Natural killer cell treated with Interleukin-12 subunit alpha and Interleukin-12 subunit beta and Interleukin-15 and Interleukin-18, amount 100 ng/mL, for 72 hours (primary cell): Measurements from ENCODE around the gene CNNM1. TPM values are rescaled to one million over a fixed set of nuclear protein-coding genes. Genes with fewer than 3 reads are reported as not detected.

Experiments used
- ATAC-seq, 2 donors: fragments of 150-1000 bp; cut with Tn5 transposase in 1 of 2; sonication (Bioruptor Pico), chemical (Tn5 transposase) in 1 of 2; 2 replicates each; pipeline ENCODE4 v1.10.0; 2021
- DNase-seq: peaks from one replicate; pipeline ENCODE4 v3.0.0; 2022; ENCODE audit warnings: low spot score
- H3K27ac Mint-ChIP-seq, 2 donors: 1 replicate in 1 of 2; 2 replicates in 1 of 2; pipeline ENCODE4 v1.8.0; 2022; ENCODE audit warnings: mixed read lengths in 2 of 2, mild to moderate bottlenecking in 1 of 2, moderate library complexity in 1 of 2
- H3K27me3 Mint-ChIP-seq, 2 donors: 1 replicate in 1 of 2; 2 replicates in 1 of 2; pipeline ENCODE4 v1.8.0; 2022; ENCODE audit warnings: mixed read lengths in 2 of 2
- H3K36me3 Mint-ChIP-seq: one replicate; pipeline ENCODE4 v1.8.0; 2022; ENCODE audit warnings: mixed read lengths
- H3K4me1 Mint-ChIP-seq, 2 donors: 1 replicate in 1 of 2; 2 replicates in 1 of 2; pipeline ENCODE4 v1.8.0; 2022; ENCODE audit warnings: low read depth in 2 of 2, mixed read lengths in 2 of 2, mild to moderate bottlenecking in 1 of 2
- H3K4me3 Mint-ChIP-seq: one replicate; pipeline ENCODE4 v1.8.0; 2022; ENCODE audit warnings: mixed read lengths
- H3K9me3 Mint-ChIP-seq: 2 replicates; pipeline ENCODE4 v1.8.0; 2022; ENCODE audit warnings: mixed read lengths
- total RNA-seq, 2 donors: library from RNA; stranded (reverse); gene quantifications; one replicate each; pipeline ENCODE4 v1.2.3, GENCODE V29; 2022

CNNM1 gene
- total RNA-seq, 2 donors from 2014 or later = not detected

DNA sequence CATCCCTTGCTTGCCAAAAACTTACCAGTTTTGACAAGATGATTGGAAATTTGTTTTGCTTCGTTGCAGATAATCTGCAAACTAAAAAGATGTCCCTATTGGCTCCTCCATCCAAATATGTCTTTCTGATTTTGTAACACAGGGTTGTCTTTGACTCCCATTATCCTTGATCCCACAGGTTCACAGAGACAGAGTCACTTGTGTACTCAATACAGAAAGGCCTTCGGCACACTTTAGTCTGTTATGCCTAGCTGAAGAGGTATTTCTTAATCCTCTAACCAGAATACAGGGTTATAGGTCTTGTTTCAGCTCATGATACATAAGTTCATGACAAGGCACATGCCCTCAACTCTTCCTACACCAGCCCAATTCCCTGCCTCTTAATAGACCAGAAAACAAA lies 10.7 kb upstream of the CNNM1 start:
- ATAC-seq = no peak
- DNase-seq = no peak
- H3K27me3 Mint-ChIP-seq = peaks cover 21 to 24% of the 10 kb centered on the region in 2 donors
- no peaks in the 10 kb centered on the region for H3K9me3 Mint-ChIP-seq
- no peaks in the 10 kb centered on the region for H3K36me3 Mint-ChIP-seq
- no peaks in the 10 kb centered on the region for H3K4me1 Mint-ChIP-seq
- H3K27ac Mint-ChIP-seq = no peak overlapping the region
- H3K4me3 Mint-ChIP-seq = no peak overlapping the region

DNA sequence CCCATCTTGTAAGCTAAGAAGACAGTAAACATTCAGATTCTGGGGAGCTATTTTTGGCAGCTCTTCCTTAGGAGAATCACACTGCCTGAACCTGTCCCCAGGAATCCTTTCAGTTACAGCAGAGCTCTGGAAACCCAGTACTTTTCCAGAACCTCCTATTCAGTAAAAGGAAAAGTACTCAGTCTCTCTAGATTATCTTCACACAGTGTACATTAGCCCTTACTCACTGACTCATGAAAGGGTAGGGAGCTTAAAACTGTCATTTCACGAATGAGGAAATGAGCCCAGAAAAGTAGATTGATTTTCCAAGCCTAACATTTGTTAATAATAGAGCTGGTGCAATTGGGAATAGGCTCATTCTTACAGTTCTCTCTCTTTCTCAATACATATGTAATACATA lies 3.9 kb upstream of the CNNM1 start:
- Mint-ChIP-seq H3K27ac (no peak overlapping the region), H3K4me1 (no peaks in the 10 kb centered on the region), H3K9me3 (no peaks in the 10 kb centered on the region), H3K36me3 (no peaks in the 10 kb centered on the region), H3K27me3 (peaks cover 24 to 26% of the 10 kb centered on the region in 2 donors), H3K4me3 (no peak overlapping the region)
- DNase-seq (no peak), ATAC-seq (no peak)

DNA sequence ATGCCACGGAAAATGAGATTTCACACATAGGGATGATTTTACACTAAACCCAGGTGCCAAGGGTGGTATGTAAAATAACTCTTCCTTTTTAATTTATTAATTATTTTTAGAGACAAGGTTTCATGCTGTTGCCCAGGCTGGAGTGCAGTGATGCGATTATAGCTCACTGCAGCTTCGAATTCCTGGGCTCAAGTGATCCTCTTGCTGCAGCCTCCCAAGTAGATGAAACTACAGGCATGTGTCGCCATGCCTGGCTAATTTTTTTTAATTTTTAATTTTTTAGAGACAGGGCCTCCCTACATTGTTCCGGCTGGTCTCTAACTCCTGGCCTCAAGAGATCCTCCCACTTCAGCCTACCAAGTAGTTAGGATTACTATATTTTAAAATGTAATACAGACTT lies 2.3 kb upstream of the CNNM1 start:
- ATAC-seq (no peak), DNase-seq (no peak)
- no peak overlapping the region for H3K4me3 Mint-ChIP-seq
- no peaks in the 10 kb centered on the region for H3K9me3 Mint-ChIP-seq
- H3K36me3 Mint-ChIP-seq = peaks cover 6% of the 10 kb centered on the region
- H3K27ac Mint-ChIP-seq = no peak overlapping the region
- peaks cover 0 to 4% of the 10 kb centered on the region in 2 donors for H3K4me1 Mint-ChIP-seq
- H3K27me3 Mint-ChIP-seq = peaks cover 28 to 34% of the 10 kb centered on the region in 2 donors

DNA sequence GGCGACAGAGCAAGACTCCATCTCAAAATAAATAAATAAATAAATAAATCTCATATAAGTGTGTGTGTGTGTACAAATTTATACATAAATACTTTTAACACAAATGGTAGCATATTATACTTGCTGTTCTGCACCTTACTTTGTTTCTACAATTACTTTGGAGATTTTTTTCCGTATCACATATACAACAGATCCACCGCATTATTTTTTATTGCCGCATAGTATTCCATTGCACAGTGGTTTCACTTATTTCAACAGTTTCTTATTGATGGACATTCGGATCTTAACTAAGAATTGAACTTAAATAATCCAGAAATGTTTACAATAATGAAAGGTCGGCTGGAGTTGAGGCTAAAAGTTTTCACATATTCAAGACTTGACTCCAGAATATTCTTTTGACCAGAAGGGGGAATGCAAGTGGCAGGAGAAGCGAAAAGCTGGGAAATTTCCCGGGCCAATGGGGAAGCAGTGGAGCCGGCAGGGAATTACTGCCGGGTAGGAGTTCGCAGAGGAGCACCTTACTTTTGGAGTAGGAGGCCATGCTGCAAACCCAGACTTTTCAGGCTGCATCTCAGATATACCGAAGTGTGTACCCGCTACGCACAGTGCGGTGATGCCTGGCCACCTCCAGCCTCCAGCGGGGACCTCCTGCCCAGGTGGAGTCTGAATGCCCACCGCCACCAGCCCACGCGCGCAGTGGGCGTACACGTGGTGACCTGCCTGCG lies 415 bp upstream of the CNNM1 start:
- H3K27me3 Mint-ChIP-seq = peaks cover 31 to 32% of the 10 kb centered on the region in 2 donors
- H3K4me3 Mint-ChIP-seq = peak overlapping the region; percentile 39
- ATAC-seq (peak in 1 of 2 donors; percentile 65), DNase-seq (no peak)
- H3K9me3 Mint-ChIP-seq = no peaks in the 10 kb centered on the region
- no peak overlapping the region for H3K27ac Mint-ChIP-seq
- H3K36me3 Mint-ChIP-seq = peaks cover 6% of the 10 kb centered on the region
- peaks cover 0 to 4% of the 10 kb centered on the region in 2 donors for H3K4me1 Mint-ChIP-seq

DNA sequence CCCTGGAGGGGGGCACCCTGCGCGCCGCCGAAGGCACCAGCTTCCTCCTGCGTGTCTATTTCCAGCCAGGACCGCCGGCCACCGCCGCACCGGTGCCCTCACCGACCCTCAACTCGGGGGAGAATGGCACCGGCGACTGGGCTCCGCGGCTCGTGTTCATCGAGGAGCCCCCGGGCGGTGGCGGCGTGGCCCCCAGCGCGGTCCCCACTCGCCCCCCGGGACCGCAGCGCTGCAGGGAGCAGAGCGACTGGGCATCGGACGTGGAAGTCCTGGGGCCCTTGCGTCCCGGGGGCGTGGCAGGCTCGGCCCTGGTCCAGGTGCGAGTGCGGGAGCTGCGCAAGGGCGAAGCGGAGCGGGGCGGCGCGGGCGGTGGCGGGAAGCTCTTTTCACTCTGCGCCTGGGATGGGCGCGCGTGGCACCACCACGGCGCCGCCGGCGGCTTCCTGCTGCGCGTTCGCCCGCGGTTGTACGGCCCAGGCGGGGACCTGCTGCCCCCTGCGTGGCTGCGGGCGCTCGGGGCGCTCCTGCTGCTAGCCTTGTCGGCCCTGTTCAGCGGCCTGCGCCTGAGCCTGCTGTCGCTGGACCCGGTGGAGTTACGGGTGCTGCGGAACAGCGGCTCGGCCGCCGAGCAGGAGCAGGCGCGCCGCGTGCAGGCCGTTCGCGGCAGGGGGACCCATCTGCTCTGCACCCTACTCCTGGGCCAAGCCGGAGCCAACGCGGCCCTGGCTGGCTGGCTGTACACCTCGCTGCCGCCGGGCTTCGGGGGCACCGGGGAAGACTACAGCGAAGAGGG lies 594 bp downstream of the CNNM1 start:
- no peak overlapping the region for H3K27ac Mint-ChIP-seq
- H3K27me3 Mint-ChIP-seq = peaks cover 31 to 32% of the 10 kb centered on the region in 2 donors
- H3K4me3 Mint-ChIP-seq = no peak overlapping the region
- peaks cover 6% of the 10 kb centered on the region for H3K36me3 Mint-ChIP-seq
- DNase-seq = no peak
- peaks cover 0 to 4% of the 10 kb centered on the region in 2 donors for H3K4me1 Mint-ChIP-seq
- ATAC-seq = peak; percentile 33 to 43
- H3K9me3 Mint-ChIP-seq = no peaks in the 10 kb centered on the region

DNA sequence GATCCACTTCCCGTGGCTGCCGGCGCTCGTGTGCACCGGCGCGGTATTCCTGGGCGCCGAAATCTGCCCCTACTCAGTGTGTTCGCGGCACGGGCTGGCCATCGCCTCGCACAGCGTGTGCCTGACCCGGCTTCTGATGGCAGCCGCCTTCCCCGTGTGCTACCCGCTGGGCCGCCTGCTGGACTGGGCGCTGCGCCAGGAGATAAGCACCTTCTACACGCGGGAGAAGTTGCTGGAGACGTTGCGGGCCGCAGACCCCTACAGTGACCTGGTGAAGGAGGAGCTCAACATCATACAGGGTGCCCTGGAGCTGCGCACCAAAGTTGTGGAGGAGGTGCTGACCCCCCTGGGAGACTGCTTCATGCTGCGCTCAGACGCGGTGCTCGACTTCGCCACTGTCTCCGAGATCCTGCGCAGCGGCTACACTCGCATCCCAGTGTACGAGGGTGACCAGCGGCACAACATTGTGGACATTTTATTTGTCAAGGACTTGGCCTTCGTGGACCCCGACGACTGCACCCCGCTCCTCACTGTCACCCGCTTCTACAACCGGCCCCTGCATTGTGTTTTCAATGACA lies 1.3 kb downstream of the CNNM1 start:
- H3K4me3 Mint-ChIP-seq = no peak overlapping the region
- peaks cover 6% of the 10 kb centered on the region for H3K36me3 Mint-ChIP-seq
- no peaks in the 10 kb centered on the region for H3K9me3 Mint-ChIP-seq
- peaks cover 0 to 4% of the 10 kb centered on the region in 2 donors for H3K4me1 Mint-ChIP-seq
- peak; percentile 13 to 20 for ATAC-seq
- H3K27me3 Mint-ChIP-seq = peaks cover 31 to 38% of the 10 kb centered on the region in 2 donors
- DNase-seq = no peak
- H3K27ac Mint-ChIP-seq = no peak overlapping the region

DNA sequence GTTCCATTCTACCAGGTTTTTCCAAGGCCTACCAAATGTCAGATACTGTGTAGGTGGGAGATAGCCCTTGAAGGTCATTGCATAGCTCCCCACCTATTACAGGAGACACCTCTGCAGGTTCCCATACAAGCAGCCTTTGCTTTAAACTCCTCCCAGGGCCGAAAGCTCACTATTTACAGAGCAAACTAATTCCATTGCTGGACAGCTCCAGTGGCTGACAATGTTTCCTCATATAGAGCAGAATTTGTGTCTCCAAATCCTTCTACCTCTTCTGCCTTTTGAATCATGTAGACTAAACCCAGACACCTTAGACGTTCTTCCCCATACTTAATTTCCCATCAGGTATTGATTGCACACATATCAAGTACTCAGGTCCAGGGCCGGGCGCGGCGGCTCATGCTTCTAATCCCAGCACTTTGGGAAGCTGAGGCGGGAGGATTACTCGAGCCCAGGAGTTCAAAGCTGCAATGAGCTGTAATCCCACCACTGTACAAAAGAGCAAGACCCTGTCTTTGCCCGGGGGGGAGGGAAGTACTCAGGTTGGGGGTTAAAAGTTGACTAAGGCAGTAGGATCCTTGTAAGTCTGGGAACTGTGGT lies 2.1 kb downstream of the CNNM1 start:
- Mint-ChIP-seq H3K27me3 (peaks cover 29 to 46% of the 10 kb centered on the region in 2 donors), H3K4me1 (peaks cover 0 to 4% of the 10 kb centered on the region in 2 donors), H3K4me3 (no peak overlapping the region), H3K27ac (no peak overlapping the region), H3K36me3 (peaks cover 6% of the 10 kb centered on the region), H3K9me3 (no peaks in the 10 kb centered on the region)
- no peak for DNase-seq
- no peak for ATAC-seq

DNA sequence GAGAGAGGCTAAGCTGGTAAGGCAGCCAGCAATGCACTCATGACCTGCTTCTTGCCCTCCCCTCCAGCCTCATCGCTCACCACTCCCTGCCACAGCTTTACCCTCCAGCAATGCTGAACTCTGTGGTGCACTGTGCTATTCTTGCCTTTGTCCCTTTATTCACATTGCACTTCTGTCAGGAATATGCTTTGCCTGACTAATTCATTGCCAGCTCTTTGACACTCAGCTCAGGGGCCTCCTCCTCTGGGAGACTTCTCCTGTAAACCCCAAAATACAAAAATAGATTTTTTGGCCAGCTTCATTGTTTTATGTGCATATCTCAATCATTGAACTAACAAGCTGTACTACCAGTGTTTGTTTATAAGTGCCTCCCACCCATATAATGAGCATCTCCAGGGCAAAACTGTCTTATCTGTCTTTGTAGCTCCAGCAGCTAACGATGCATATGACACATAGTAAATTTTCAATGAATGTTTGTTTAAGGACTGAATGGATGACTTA lies 8.2 kb downstream of the CNNM1 start:
- Mint-ChIP-seq H3K4me3 (no peak overlapping the region), H3K27me3 (peaks cover 14 to 15% of the 10 kb centered on the region in 2 donors), H3K36me3 (no peaks in the 10 kb centered on the region), H3K9me3 (no peaks in the 10 kb centered on the region), H3K27ac (no peak overlapping the region), H3K4me1 (no peaks in the 10 kb centered on the region)
- ATAC-seq (no peak), DNase-seq (no peak)

DNA sequence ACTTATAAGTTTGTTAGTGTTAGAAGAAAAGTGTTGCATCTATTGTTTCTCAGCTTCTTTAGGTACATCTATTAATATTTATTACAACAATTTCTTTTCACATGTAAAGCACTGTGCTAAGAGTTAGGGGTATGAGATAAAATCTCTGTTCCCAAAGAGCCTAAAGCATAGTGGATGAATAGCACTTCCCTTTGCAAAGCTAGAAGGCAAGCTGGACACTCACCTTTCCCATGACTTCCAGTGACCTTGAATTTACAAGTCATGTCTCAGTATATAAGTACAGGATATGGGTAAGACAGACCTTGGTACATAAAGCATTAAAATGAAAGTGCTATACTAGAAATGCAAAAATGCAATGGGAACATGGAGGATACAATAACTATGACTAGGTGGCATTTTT lies 8.7 kb downstream of the CNNM1 start:
- DNase-seq = no peak
- no peak for ATAC-seq
- Mint-ChIP-seq H3K27me3 (peaks cover 12 to 14% of the 10 kb centered on the region in 2 donors), H3K27ac (no peak overlapping the region), H3K4me1 (no peaks in the 10 kb centered on the region), H3K36me3 (no peaks in the 10 kb centered on the region), H3K4me3 (no peak overlapping the region), H3K9me3 (no peaks in the 10 kb centered on the region)

DNA sequence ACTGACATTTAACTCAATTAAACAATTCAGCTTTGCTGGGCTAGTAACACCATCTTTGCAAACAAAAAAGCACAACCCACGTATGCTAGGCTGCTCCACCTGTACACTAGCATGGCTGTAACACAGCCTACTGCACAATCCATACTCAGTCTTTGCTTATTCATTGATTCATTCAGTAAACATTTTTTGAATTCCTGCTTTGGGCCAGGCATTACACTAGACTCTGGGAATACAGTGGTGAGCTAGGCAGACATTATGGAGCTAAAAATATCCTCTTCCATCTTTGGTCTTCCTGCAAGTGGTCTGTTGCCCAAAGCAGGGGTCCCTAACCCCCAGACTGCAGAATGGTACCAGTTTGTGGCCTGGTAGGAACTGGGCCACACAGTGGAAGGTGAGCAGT lies 9.9 kb downstream of the CNNM1 start:
- no peak for DNase-seq
- Mint-ChIP-seq H3K4me1 (no peaks in the 10 kb centered on the region), H3K36me3 (no peaks in the 10 kb centered on the region)

DNA sequence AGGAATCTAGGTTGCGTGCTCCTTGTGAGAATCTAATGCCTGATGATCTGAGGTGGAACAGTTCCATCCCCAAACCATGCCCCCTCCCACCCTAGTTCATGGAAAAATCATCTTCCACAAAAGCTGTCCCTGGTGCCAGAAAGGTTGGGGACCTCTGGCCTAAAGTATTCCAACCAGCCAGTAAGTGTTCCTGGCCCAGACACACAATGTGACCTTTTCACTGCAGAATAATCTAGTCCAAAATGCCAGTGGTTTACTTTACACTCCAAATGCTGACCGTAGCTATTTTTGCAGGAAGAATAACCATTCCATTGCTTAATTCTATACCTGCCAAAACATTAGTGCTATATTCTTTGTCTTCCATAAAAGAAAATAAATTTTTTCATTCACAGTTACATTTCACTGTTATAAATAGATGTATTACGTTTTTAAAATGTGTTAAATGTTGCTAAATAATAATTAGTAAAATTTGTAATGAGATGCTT lies 10.4 kb downstream of the CNNM1 start:
- Mint-ChIP-seq H3K27me3 (peaks cover 12 to 17% of the 10 kb centered on the region in 2 donors), H3K4me1 (no peaks in the 10 kb centered on the region), H3K36me3 (no peaks in the 10 kb centered on the region), H3K27ac (no peak overlapping the region), H3K4me3 (no peak overlapping the region), H3K9me3 (no peaks in the 10 kb centered on the region)
- DNase-seq = no peak
- ATAC-seq = no peak

More for the DNA sequence above, 9.9 kb downstream of the CNNM1 start:
- ATAC-seq = no peak
- Mint-ChIP-seq H3K9me3 (no peaks in the 10 kb centered on the region), H3K4me3 (no peak overlapping the region), H3K27me3 (peaks cover 9 to 14% of the 10 kb centered on the region in 2 donors), H3K27ac (no peak overlapping the region)

DNA sequence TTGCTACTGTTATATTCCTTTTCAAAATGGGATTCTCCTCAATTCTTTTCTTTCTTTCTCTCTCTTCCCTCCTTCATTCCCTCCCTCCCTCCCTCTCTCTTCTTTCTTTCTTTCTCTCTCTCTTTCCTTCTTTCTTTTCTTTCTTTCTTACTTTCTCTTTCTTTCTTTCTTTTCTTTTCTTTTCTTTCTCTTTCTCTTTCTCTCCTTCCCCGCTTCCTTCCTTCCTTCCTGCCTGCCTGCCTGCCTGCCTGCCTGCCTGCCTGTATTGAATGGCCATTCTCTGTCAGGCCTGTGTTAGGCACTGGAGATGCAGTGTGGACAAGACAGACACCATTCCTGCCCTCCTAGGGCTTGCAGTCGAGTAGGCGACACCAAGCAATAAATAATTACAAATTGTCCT lies 11.5 kb downstream of the CNNM1 start:
- no peaks in the 10 kb centered on the region for H3K4me1 Mint-ChIP-seq
- peaks cover 12 to 14% of the 10 kb centered on the region in 2 donors for H3K27me3 Mint-ChIP-seq
- no peak overlapping the region for H3K4me3 Mint-ChIP-seq
- H3K9me3 Mint-ChIP-seq = no peaks in the 10 kb centered on the region
- no peak for DNase-seq
- H3K36me3 Mint-ChIP-seq = no peaks in the 10 kb centered on the region
- no peak for ATAC-seq
- no peak overlapping the region for H3K27ac Mint-ChIP-seq

DNA sequence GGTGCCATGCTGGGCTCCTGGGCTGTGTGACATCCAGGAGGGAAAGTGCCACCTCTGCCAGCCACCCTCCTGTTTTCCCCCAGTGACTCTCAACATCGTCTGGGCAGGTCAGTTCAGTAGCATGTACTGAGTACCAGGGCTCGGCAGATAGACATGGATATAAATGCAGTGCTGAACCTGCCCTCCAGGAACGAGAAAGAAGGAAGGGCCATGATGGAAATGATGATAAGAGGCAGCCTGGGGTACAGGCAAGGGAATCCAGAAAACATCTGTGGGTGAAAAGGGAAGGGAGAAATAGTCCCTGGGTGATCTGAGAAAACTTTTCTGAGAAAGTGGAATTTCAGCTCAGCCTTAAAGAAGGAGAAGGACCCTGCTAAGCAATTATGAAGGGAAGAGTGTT lies 12.1 kb downstream of the CNNM1 start:
- Mint-ChIP-seq H3K9me3 (no peaks in the 10 kb centered on the region), H3K4me1 (no peaks in the 10 kb centered on the region), H3K36me3 (no peaks in the 10 kb centered on the region), H3K27ac (no peak overlapping the region), H3K27me3 (peaks cover 7 to 14% of the 10 kb centered on the region in 2 donors), H3K4me3 (no peak overlapping the region)
- DNase-seq (no peak), ATAC-seq (no peak)
